Neuron (in vitro differentiated cells): ENCODE results near the gene NKAIN4.

Experiments
- H2AFZ ChIP-seq: one replicate; pipeline ENCODE4 v1.6.1; 2013; ENCODE audit warnings: low read depth, mild to moderate bottlenecking, inconsistent platforms, low read length, moderate library complexity
- H3K27me3 ChIP-seq: one replicate; pipeline ENCODE4 v1.6.1; 2013; ENCODE audit warnings: low read length; ENCODE audit not compliant: insufficient read depth
- H3K36me3 ChIP-seq: one replicate; pipeline ENCODE4 v1.6.1; 2013; ENCODE audit warnings: low read length; ENCODE audit not compliant: insufficient read depth
- H3K4me1 ChIP-seq: one replicate; pipeline ENCODE4 v1.6.1; 2013; ENCODE audit warnings: low read length; ENCODE audit not compliant: insufficient read depth
- H3K4me3 ChIP-seq: 2 replicates; pipeline ENCODE4 v1.5.1; 2013; ENCODE audit warnings: mild to moderate bottlenecking, low read length, moderate library complexity
- H3K9me3 ChIP-seq: one replicate; pipeline ENCODE4 v1.6.1; 2013; ENCODE audit warnings: low read length

The NKAIN4 gene

GRCh38 chr20:63285636-63286615 lies 31.7 kb upstream of the NKAIN4 start:
- no peak overlapping the region for H2AFZ ChIP-seq
- H3K36me3 ChIP-seq, result peaks cover 54% of the 10 kb centered on the region
- no peaks in the 10 kb centered on the region for H3K4me1 ChIP-seq
- H3K9me3 ChIP-seq, result no peaks in the 10 kb centered on the region
- H3K27me3 ChIP-seq, result no peaks in the 10 kb centered on the region
- H3K4me3 ChIP-seq, result no peak overlapping the region

GRCh38 chr20:63284981-63285524 lies 30.8 kb upstream of the NKAIN4 start:
- Histone ChIP-seq H3K4me3 (no peak overlapping the region), H2AFZ (no peak overlapping the region), H3K27me3 (no peaks in the 10 kb centered on the region), H3K9me3 (no peaks in the 10 kb centered on the region), H3K36me3 (peaks cover 61% of the 10 kb centered on the region), H3K4me1 (no peaks in the 10 kb centered on the region)

GRCh38 chr20:63284544-63284949 lies 30.3 kb upstream of the NKAIN4 start:
- Histone ChIP-seq H3K27me3 (no peaks in the 10 kb centered on the region), H3K9me3 (no peaks in the 10 kb centered on the region), H3K4me3 (no peak overlapping the region), H3K36me3 (peaks cover 64% of the 10 kb centered on the region), H2AFZ (no peak overlapping the region), H3K4me1 (no peaks in the 10 kb centered on the region)

GRCh38 chr20:63284083-63284440 lies 29.8 kb upstream of the NKAIN4 start:
- no peaks in the 10 kb centered on the region for H3K4me1 ChIP-seq
- no peak overlapping the region for H3K4me3 ChIP-seq
- H3K36me3 ChIP-seq, result peaks cover 66% of the 10 kb centered on the region
- H2AFZ ChIP-seq, result no peak overlapping the region
- H3K9me3 ChIP-seq, result no peaks in the 10 kb centered on the region
- no peaks in the 10 kb centered on the region for H3K27me3 ChIP-seq

GRCh38 chr20:63283397-63284082 lies 29.3 kb upstream of the NKAIN4 start:
- Histone ChIP-seq H3K27me3 (no peaks in the 10 kb centered on the region), H3K36me3 (peaks cover 66% of the 10 kb centered on the region), H3K9me3 (no peaks in the 10 kb centered on the region), H3K4me1 (no peaks in the 10 kb centered on the region), H2AFZ (no peak overlapping the region), H3K4me3 (no peak overlapping the region)

- no peaks in the 10 kb centered on the region for H3K9me3 ChIP-seq
- no peaks in the 10 kb centered on the region for H3K27me3 ChIP-seq
- H3K4me3 ChIP-seq, result no peak overlapping the region
- H3K36me3 ChIP-seq, result peaks cover 66% of the 10 kb centered on the region
- no peaks in the 10 kb centered on the region for H3K4me1 ChIP-seq
- H2AFZ ChIP-seq, result no peak overlapping the region
These were observed 28.7 kb upstream of the NKAIN4 start for GRCh38 chr20:63282946-63283345.

GRCh38 chr20:63281742-63282665 lies 27.7 kb upstream of the NKAIN4 start:
- Histone ChIP-seq H3K9me3 (no peaks in the 10 kb centered on the region), H2AFZ (no peak overlapping the region), H3K4me1 (no peaks in the 10 kb centered on the region), H3K4me3 (no peak overlapping the region), H3K36me3 (peaks cover 68% of the 10 kb centered on the region), H3K27me3 (no peaks in the 10 kb centered on the region)

- Histone ChIP-seq H3K4me1 (no peaks in the 10 kb centered on the region), H3K36me3 (peaks cover 73% of the 10 kb centered on the region), H3K9me3 (no peaks in the 10 kb centered on the region), H3K27me3 (no peaks in the 10 kb centered on the region), H2AFZ (no peak overlapping the region), H3K4me3 (no peak overlapping the region)
These were observed 26.8 kb upstream of the NKAIN4 start for GRCh38 chr20:63280929-63281545.

GRCh38 chr20:63280371-63280770 lies 26.1 kb upstream of the NKAIN4 start:
- Histone ChIP-seq H3K9me3 (no peaks in the 10 kb centered on the region), H2AFZ (no peak overlapping the region), H3K36me3 (peaks cover 71% of the 10 kb centered on the region), H3K27me3 (no peaks in the 10 kb centered on the region), H3K4me3 (no peak overlapping the region), H3K4me1 (no peaks in the 10 kb centered on the region)

- H3K27me3 ChIP-seq, result no peaks in the 10 kb centered on the region
- no peak overlapping the region for H2AFZ ChIP-seq
- no peaks in the 10 kb centered on the region for H3K9me3 ChIP-seq
- H3K4me3 ChIP-seq, result no peak overlapping the region
- H3K36me3 ChIP-seq, result peaks cover 71% of the 10 kb centered on the region
- H3K4me1 ChIP-seq, result no peaks in the 10 kb centered on the region
These were observed 25.7 kb upstream of the NKAIN4 start for GRCh38 chr20:63279931-63280330.

GRCh38 chr20:63278661-63279060 lies 24.4 kb upstream of the NKAIN4 start:
- Histone ChIP-seq H3K36me3 (peaks cover 66% of the 10 kb centered on the region), H3K4me1 (peaks cover 4% of the 10 kb centered on the region), H3K9me3 (no peaks in the 10 kb centered on the region), H2AFZ (no peak overlapping the region), H3K4me3 (no peak overlapping the region), H3K27me3 (no peaks in the 10 kb centered on the region)
